Astrocyte of the cerebellum (primary cell): ENCODE results near the gene PTPN14.

Experiments
- DNase-seq: peaks from one replicate; pipeline ENCODE4 v3.0.0-alpha.2; 2011; ENCODE audit warnings: low read depth
- H3K4me3 ChIP-seq: 2 replicates; pipeline ENCODE4 v1.5.1; 2011; ENCODE audit warnings: mild to moderate bottlenecking, low read depth, low read length, moderate library complexity
- in situ Hi-C: cut with HindIII; loops from 2 replicates; pipeline ENCODE4 v1.10.0; 2017; ENCODE audit warnings: low sequenced_read_pairs
- TF ChIP-seq, protein P1 (sequence below): IDR thresholded peaks from 2 replicates; pipeline ENCODE4 v1.5.1; 2012; ENCODE audit warnings: low read length, low read depth, moderate library complexity, mild to moderate bottlenecking; ENCODE audit errors: missing control alignments

PTPN14 gene

DNA sequence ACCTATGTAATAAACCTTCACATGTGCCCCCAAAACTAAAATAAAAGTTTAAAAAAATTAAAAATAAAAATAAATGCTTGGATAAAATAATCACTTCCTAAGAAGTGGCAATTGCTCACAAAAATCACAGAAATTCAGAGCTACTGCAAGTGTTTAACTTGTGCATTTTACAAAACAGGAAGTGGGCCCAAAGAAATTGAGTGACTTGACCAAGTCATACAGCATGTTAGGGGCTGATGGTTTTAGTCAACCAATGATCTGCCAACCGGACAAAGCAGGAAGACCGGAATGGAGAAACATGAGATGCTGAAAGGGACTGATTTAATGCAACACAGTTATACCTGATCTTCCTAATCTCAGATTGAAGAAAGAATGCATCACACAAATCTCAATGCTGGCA lies 173.9 kb downstream of the PTPN14 start:
- no peak for DNase-seq
- H3K4me3 ChIP-seq: no peak overlapping the region
- in situ Hi-C loops: no loop called here
- TF ChIP-seq, protein P1, sequence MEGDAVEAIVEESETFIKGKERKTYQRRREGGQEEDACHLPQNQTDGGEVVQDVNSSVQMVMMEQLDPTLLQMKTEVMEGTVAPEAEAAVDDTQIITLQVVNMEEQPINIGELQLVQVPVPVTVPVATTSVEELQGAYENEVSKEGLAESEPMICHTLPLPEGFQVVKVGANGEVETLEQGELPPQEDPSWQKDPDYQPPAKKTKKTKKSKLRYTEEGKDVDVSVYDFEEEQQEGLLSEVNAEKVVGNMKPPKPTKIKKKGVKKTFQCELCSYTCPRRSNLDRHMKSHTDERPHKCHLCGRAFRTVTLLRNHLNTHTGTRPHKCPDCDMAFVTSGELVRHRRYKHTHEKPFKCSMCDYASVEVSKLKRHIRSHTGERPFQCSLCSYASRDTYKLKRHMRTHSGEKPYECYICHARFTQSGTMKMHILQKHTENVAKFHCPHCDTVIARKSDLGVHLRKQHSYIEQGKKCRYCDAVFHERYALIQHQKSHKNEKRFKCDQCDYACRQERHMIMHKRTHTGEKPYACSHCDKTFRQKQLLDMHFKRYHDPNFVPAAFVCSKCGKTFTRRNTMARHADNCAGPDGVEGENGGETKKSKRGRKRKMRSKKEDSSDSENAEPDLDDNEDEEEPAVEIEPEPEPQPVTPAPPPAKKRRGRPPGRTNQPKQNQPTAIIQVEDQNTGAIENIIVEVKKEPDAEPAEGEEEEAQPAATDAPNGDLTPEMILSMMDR: no peak

DNA sequence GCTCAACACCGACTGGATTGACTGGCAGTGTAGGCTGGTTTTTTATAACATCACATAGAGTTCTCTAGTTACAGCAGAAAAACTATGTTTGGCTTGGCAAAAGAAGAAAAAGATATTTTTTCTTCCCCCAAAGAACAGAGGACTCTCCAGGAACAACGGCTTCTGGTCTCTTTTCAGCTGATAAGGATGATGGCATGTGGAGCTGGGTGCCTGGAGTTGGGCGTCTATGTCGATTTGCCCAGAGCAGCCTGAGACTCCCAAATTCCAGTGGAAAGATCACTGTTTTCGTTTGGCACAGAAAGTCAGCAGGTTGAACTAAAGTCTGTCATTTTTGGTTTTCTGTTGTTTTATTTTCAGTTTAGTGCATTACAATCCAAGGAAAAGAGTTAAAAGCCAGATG lies 179.3 kb downstream of the PTPN14 start:
- DNase-seq: no peak
- no peak overlapping the region for H3K4me3 ChIP-seq
- in situ Hi-C loops: no loop called here
- TF ChIP-seq, protein P1: no peak

DNA sequence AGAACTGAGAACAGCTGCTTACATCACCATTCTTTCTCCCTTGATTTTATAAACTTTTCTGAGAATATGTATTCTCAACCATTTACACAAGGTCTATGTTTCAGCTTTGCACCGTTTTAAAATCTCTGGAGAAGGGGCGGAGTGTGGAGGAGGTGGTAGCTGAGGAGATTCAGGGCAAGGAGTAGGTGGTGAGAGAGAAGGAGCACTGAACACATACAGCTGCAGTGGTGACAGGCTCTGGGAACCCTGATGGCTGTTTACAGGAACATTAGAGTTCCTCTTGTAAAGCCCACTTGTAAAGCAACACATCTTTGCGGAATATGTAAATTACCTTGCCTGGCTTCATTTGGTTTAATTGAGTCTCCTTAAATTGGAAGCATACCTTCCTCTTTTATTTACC lies 180.8 kb downstream of the PTPN14 start:
- in situ Hi-C loops: no loop called here
- TF ChIP-seq, protein P1: no peak
- no peak for DNase-seq
- H3K4me3 ChIP-seq: no peak overlapping the region

DNA sequence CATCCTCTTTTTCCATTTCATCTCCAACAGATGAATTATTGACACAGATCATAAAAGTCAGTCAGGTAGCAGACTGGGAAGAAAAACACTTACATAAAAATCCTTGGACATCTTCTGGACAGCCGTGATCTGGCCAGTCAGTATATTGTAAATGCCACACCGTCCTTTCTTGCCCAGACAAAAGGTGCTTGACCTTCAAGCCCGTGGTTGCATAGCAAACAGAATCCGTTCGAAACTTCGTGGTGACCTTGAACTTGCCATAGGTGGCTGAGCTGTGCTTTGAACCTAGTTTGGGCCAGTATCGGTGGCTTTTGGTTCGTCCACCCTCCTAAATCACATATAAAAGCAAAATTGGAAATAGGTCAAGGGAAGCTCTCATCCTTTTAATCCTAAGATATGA lies 182.0 kb downstream of the PTPN14 start:
- in situ Hi-C loops: no loop called here
- H3K4me3 ChIP-seq: no peak overlapping the region
- TF ChIP-seq, protein P1: no peak
- no peak for DNase-seq

GRCh38 chr1:214367841-214368240 lies 183.6 kb downstream of the PTPN14 start:
- in situ Hi-C loops: no loop called here
- H3K4me3 ChIP-seq: no peak overlapping the region
- TF ChIP-seq, protein P1: no peak
- DNase-seq: no peak

- no peak overlapping the region for H3K4me3 ChIP-seq
- in situ Hi-C loops: loop anchor here (5.0 kb wide), 1 partner anchor 72 kb away; no protein-coding TSS in a partner anchor
- TF ChIP-seq, protein P1: no peak
- no peak for DNase-seq
Measured at GRCh38 chr1:214364786-214365295, 186.6 kb downstream of the PTPN14 start.
